Kidney (tissue), 14 donors: ENCODE measurements around the gene CNIH3. TPM values are rescaled to one million over a fixed set of nuclear protein-coding genes. Genes with fewer than 3 reads are reported as not detected.

ENCODE experiments used
- DNase-seq, 5 donors: peaks; one replicate each; pipeline ENCODE4 v3.0.0-alpha.2; 2013 to 2020
- FAIRE-seq: peaks from 2 replicates; lab custom pipeline; 2012; peaks lifted over from hg19 to GRCh38; lab: Jason Lieb, UNC
- H3K27ac ChIP-seq, 2 donors: one replicate each; pipeline ENCODE4 v1.7.0; 2013; ENCODE audit warnings: low read depth in 2 of 2, low read length in 2 of 2, inconsistent platforms in 1 of 2
- H3K27me3 ChIP-seq: one replicate; pipeline ENCODE4 v1.7.1; 2013; ENCODE audit warnings: low read length, inconsistent platforms; ENCODE audit not compliant: control insufficient read depth, insufficient read depth
- H3K36me3 ChIP-seq, 3 donors: one replicate each; pipeline versions ENCODE4 v1.7.0 to v1.7.1; 2013; ENCODE audit warnings: low read length in 3 of 3, control low read depth in 1 of 3, inconsistent platforms in 1 of 3; ENCODE audit not compliant: insufficient read depth in 3 of 3, control insufficient read depth in 2 of 3
- H3K4me1 ChIP-seq, 3 donors: one replicate each; pipeline versions ENCODE4 v1.7.0 to v1.7.1; 2013; ENCODE audit warnings: low read length in 3 of 3, inconsistent platforms in 1 of 3, low read depth in 1 of 3; ENCODE audit not compliant: control insufficient read depth in 2 of 3, insufficient read depth in 2 of 3
- H3K4me3 ChIP-seq, 3 donors: one replicate each; pipeline versions ENCODE4 v1.7.0 to v1.8.1; 2013; ENCODE audit warnings: low read length in 3 of 3, control low read depth in 1 of 3, inconsistent platforms in 1 of 3
- H3K9ac ChIP-seq, 3 donors: one replicate each; pipeline versions ENCODE4 v1.7.0 to v1.7.1; 2013; ENCODE audit warnings: low read length in 3 of 3, control low read depth in 1 of 3, inconsistent platforms in 1 of 3
- H3K9me3 ChIP-seq, 3 donors: one replicate each; pipeline versions ENCODE4 v1.7.0 to v1.7.1; 2013; ENCODE audit warnings: low read length in 3 of 3, control low read depth in 1 of 3, inconsistent platforms in 1 of 3; ENCODE audit not compliant: control insufficient read depth in 2 of 3, insufficient read depth in 1 of 3
- intact Hi-C: fragments of 100-400 bp; cut with DNase I; formaldehyde crosslinking; loops from one replicate; pipeline ENCODE4 v1.11.1; 2022
- polyA plus RNA-seq: library from polyadenylated mRNA; stranded (reverse); fragments of 350-450 nt; fragmentation: Illumina TruSeq; extraction: RNeasy Lipid Tissue Mini Kit (QIAGEN cat#74804); gene quantifications from one replicate; pipeline ENCODE4 v1.2.3, GENCODE V29; 2014; ENCODE audit warnings: low read depth, low replicate concordance; ENCODE audit not compliant: insufficient read depth
- total RNA-seq: library from RNA; stranded (reverse); fragmentation: NEBNext Ultra II Directional; extraction: Animal tissue kit (Norgen Biotek cat#: 25700); gene quantifications from one replicate; pipeline ENCODE4 v1.2.1, GENCODE V29; 2021
- TF ChIP-seq, protein P1 (sequence below): IDR thresholded peaks from 3 replicates; pipeline ENCODE4 v1.5.1; 2012; ENCODE audit warnings: mild to moderate bottlenecking, moderate library complexity, borderline replicate concordance; ENCODE audit not compliant: insufficient read depth; ENCODE audit errors: extremely low read depth
- donor health status: control.
- donor health status: control.
- donor health status: control.
- donor health status: control.
- donor health status: control.
- donor health status: DM: yes; HTN: yes; CAD: no.
- donor health status: Normal renal cell carcinoma (clear cell type).

Gene CNIH3
- total and polyA plus RNA-seq, 2 donors from 2014 or later: 4.3 to 7.6 TPM

DNA sequence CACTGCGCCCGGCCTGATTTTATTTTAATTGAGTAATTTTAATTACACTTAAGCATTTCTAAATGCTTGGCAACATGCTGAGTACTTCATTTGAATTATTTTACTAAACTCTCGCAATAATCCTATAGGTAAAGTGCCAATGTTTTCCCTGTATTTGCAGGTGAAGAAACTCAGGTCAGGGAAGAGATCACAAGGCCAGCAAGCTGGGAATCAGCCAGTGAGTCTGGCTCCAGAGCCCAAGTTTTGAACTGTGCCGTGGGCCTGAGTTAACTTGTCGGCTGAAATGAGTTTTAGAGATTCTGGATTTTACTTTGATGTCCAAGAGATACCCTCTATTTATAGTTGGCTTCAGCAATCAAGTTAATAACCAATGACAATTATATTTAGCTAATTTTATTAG, 141.4 kb downstream of the CNIH3 start:
- FAIRE-seq (no peak), DNase-seq (no peak)
- TF ChIP-seq, protein P1, sequence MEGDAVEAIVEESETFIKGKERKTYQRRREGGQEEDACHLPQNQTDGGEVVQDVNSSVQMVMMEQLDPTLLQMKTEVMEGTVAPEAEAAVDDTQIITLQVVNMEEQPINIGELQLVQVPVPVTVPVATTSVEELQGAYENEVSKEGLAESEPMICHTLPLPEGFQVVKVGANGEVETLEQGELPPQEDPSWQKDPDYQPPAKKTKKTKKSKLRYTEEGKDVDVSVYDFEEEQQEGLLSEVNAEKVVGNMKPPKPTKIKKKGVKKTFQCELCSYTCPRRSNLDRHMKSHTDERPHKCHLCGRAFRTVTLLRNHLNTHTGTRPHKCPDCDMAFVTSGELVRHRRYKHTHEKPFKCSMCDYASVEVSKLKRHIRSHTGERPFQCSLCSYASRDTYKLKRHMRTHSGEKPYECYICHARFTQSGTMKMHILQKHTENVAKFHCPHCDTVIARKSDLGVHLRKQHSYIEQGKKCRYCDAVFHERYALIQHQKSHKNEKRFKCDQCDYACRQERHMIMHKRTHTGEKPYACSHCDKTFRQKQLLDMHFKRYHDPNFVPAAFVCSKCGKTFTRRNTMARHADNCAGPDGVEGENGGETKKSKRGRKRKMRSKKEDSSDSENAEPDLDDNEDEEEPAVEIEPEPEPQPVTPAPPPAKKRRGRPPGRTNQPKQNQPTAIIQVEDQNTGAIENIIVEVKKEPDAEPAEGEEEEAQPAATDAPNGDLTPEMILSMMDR: no peak
- Histone ChIP-seq H3K4me3 (no peak overlapping the region), H3K4me1 (no peaks in the 10 kb centered on the region), H3K27ac (no peak overlapping the region), H3K9me3 (peaks cover 0 to 3% (median 0%) of the 10 kb centered on the region in 3 donors), H3K27me3 (no peaks in the 10 kb centered on the region), H3K36me3 (no peaks in the 10 kb centered on the region), H3K9ac (no peak overlapping the region)
- intact Hi-C loops: no loop called here

DNA sequence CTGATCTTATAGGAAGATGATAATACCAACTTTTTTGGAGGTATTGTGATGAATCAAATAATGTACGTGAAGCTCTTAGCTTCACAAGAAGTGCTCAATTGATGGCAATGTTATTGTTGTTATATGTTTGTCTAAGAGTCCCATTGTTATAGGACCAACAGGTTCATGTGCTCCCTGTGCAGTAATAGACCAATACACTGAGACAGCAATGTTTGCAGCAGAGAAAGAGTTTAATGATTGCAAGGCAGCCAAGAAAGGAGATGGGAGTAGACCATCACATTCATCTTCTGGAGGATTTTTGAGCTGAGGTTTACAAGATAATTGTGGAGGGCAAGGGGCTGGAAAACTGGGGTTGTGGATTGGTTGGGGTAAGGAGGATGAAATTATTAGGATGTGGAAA, 143.0 kb downstream of the CNIH3 start:
- no peaks in the 10 kb centered on the region for H3K27me3 ChIP-seq
- no peak overlapping the region for H3K9ac ChIP-seq
- H3K9me3 ChIP-seq: peaks cover 0 to 3% (median 0%) of the 10 kb centered on the region in 3 donors
- H3K36me3 ChIP-seq: no peaks in the 10 kb centered on the region
- TF ChIP-seq, protein P1: no peak
- H3K4me3 ChIP-seq: no peak overlapping the region
- H3K27ac ChIP-seq: no peak overlapping the region
- no peaks in the 10 kb centered on the region for H3K4me1 ChIP-seq
- intact Hi-C loops: no loop called here
- no peak for FAIRE-seq
- no peak for DNase-seq

DNA sequence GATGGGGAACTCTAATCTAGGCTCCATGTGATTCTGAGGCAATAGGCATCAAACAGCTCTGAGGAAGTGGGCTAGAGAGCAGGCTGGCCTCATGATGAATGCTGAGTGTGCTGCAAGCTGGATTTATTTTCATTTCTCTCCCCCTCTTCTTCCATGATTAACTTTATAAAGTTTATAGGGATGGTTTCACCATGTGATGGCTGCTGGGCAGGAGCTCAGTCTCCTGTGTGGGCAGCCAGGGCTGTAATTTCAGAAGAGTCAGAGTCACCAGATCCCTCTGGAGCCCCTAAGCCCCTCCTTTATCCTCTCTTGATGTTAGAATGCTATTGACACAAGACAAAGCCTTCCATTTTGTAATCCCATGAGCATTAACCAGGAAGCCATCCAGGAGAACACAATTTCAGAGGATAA, 143.6 kb downstream of the CNIH3 start:
- Histone ChIP-seq H3K4me1 (no peaks in the 10 kb centered on the region), H3K4me3 (no peak overlapping the region), H3K27me3 (no peaks in the 10 kb centered on the region), H3K9me3 (peaks cover 0 to 3% (median 0%) of the 10 kb centered on the region in 3 donors), H3K27ac (no peak overlapping the region), H3K9ac (no peak overlapping the region), H3K36me3 (no peaks in the 10 kb centered on the region)
- DNase-seq (peak in 3 of 5 donors; percentile 55 to 76 (median 65)), FAIRE-seq (no peak)
- TF ChIP-seq, protein P1: no peak
- intact Hi-C loops: no loop called here

DNA sequence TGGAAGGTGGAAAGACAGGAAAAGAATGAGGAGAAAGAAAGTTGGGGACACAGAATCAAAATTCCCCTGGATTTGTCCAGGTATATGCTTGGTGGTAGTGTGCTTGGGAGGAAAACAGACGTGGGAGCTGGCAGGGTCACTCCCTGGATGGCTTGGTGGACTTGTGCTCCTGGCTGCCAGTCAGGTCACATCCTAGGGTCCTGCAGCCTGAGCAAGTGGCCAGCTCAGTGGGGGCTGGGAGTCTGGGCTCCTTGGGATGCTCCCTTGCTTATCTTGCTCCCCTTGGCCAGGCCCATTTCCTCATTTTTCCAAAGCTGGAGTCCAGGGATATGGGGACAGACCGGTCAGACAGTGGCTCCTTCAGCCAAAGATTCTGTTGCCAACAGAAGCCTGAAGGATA, 144.0 kb downstream of the CNIH3 start:
- intact Hi-C loops: no loop called here
- Histone ChIP-seq H3K27me3 (no peaks in the 10 kb centered on the region), H3K36me3 (no peaks in the 10 kb centered on the region), H3K4me3 (no peak overlapping the region), H3K9ac (no peak overlapping the region), H3K9me3 (peaks cover 0 to 3% (median 0%) of the 10 kb centered on the region in 3 donors), H3K27ac (no peak overlapping the region), H3K4me1 (no peaks in the 10 kb centered on the region)
- TF ChIP-seq, protein P1: no peak
- no peak for DNase-seq
- no peak for FAIRE-seq
